TTC549 (cell line): ENCODE results near the gene CDK12.
"Not testable (repeated sequence)": the region's sequence is repeated elsewhere in the genome, so short reads cannot be mapped to it uniquely, and the experiment has no call there.

ENCODE experiments used
- FAIRE-seq: peaks from 2 replicates; lab custom pipeline; 2012; peaks lifted over from hg19 to GRCh38; lab: Jason Lieb, UNC

Gene CDK12

GRCh38 chr17:39461113-39461925 is at the start of gene CDK12:
TSS of gene CDK12 (plus strand) at chr17:39461486. CDS start at chr17:39462072, 586 bp downstream.
- FAIRE-seq: peak; percentile 84

- no peak for FAIRE-seq
Observed at GRCh38 chr17:39416141-39416540, 45.1 kb upstream of the CDK12 start.

DNA sequence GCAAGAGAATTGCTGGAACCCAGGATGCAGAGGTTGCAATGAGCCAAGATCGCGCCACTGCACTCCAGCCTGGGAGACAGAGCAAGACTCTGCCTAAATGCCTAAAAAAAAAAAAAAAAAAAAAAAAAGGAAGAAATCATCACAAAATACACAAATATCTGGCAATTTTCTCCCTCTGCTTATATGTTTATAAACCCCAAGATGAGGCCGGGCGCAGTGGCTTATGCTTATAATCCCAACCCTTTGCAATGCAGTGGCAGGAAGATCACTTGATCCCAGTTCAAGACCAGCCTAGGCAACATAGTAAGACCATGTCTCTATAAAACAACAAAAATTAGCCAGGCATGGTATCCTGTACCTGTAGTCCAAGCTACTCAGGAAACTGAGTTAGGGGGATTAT is 31.7 kb upstream of the CDK12 start:
- FAIRE-seq: no peak

- not testable (repeated sequence) for FAIRE-seq
Observed at GRCh38 chr17:39439868-39440267, 21.4 kb upstream of the CDK12 start.

- no peak for FAIRE-seq
Observed at GRCh38 chr17:39443326-39443725, 18.0 kb upstream of the CDK12 start.

GRCh38 chr17:39447561-39447960 is 13.7 kb upstream of the CDK12 start:
- FAIRE-seq: no peak

DNA sequence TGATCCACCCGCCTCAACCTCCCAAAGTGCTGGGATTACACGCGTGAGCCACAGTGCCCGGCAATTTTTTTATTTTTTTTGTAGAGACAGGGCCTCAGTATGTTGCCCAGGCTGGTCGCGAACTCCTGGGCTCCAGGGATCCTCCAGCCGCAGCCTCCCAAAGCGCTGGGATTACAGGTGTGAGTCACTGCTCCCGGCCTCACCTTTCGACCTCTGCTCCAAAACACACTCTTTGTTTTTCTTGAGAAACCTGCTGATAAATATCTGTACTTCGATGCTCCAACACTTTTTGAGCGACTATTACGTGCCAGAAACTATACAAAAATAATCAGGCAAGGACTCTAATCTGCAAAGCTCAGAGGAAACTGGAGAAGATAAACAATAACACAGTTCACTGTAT is 11.2 kb upstream of the CDK12 start:
- no peak for FAIRE-seq

GRCh38 chr17:39450847-39451581 is 10.3 kb upstream of the CDK12 start, which contains the start of gene MED1:
TSS of gene MED1 (minus strand) at chr17:39451263. CDS start at chr17:39451062, 201 bp downstream.
- peak; percentile 48 for FAIRE-seq

- FAIRE-seq: no peak
Observed at GRCh38 chr17:39455919-39456318, 5.4 kb upstream of the CDK12 start.

DNA sequence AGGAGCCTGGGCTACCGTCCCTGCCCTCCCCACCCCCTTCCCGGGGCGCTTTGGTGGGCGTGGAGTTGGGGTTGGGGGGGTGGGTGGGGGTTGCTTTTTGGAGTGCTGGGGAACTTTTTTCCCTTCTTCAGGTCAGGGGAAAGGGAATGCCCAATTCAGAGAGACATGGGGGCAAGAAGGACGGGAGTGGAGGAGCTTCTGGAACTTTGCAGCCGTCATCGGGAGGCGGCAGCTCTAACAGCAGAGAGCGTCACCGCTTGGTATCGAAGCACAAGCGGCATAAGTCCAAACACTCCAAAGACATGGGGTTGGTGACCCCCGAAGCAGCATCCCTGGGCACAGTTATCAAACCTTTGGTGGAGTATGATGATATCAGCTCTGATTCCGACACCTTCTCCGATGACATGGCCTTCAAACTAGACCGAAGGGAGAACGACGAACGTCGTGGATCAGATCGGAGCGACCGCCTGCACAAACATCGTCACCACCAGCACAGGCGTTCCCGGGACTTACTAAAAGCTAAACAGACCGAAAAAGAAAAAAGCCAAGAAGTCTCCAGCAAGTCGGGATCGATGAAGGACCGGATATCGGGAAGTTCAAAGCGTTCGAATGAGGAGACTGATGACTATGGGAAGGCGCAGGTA is 762 bp downstream of the CDK12 start:
- no peak for FAIRE-seq

- FAIRE-seq: no peak
Observed at GRCh38 chr17:39462631-39463375, 1.5 kb downstream of the CDK12 start.

DNA sequence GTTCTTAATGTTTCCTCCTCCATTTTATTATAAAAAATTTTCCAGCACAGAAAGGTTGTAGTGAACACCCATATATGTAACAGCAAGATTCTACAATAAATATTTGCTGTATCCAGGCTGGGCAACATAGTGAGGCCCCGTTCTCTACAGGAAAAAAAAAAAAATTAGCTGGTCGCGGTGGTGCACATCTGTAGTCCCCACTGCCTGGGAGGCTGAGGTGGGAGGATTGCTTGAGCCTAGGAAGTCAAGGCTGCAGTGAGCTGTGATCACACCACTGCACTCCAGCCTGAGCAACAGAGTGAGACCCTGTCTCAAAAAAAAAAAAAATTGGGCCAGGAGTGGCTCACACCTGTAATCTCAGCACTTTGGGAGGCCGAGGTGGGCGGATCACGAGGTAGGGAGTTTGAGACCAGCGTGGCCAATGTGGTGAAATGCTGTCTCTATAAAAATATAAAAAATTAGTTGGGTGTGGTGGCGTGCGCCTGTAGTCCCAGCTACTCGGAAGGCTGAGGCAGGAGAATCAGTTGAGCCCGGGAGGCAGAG is 3.4 kb downstream of the CDK12 start:
- FAIRE-seq: not testable (repeated sequence)

DNA sequence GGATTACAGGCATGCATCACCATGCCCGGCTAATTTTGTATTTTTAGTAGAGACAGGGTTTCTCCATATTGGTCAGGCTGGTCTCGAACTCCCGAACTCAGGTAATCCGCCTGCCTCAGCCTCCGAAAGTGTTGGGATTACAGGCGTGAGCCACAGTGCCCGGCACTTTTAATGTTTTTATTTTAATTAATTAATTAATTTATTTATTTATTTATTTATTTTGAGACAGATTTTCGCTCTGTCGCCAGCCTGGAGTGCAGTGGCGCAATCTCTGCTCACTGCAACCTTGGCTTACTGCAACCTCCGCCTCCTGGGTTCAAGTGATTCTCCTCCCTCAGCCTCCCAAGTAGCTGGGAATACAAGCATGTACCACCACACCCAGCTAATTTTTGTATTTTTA is 7.3 kb downstream of the CDK12 start:
- FAIRE-seq: not testable (repeated sequence)

- FAIRE-seq: no peak
Observed at GRCh38 chr17:39473310-39473709, 12.0 kb downstream of the CDK12 start.

DNA sequence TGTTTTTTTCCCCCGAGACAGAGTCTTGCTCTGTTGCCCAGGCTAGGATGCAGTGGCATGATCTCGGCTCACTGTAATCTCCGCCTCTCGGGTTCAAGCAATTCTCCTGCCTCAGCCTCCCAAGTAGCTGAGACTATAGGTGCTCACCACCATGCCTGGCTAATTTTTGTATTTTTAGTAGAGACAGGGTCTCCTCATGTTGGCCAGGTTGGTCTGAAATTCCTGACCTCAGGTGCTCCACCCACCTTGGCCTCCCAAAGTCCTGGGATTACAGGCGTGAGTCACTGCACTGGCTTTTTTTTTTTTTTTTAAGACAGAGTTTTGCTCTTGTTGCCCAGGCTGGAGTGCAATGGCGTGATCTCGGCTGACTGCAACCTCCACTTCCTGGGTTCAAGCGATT is 18.3 kb downstream of the CDK12 start:
- not testable (repeated sequence) for FAIRE-seq

- no peak for FAIRE-seq
Observed at GRCh38 chr17:39483506-39483905, 22.2 kb downstream of the CDK12 start.

DNA sequence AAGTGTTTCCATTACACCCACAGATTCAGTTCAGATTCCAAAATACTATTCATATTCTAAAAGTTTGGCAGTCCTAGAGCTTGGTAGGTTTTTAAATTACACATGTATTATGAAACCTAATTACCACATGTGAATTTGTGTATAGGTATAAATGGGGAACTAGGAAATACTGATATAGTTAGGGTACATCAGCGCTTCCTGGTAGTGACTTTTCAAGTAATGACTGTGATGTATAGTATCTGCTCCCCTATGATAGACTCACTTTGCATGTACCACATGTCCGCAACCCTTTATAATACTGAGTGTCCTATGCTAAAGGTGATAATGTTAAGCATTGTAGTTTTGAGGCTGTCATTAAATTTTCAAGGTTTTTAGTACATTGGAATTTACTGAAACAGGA is 22.9 kb downstream of the CDK12 start:
- FAIRE-seq: no peak

- no peak for FAIRE-seq
Observed at GRCh38 chr17:39485555-39485954, 24.3 kb downstream of the CDK12 start.

DNA sequence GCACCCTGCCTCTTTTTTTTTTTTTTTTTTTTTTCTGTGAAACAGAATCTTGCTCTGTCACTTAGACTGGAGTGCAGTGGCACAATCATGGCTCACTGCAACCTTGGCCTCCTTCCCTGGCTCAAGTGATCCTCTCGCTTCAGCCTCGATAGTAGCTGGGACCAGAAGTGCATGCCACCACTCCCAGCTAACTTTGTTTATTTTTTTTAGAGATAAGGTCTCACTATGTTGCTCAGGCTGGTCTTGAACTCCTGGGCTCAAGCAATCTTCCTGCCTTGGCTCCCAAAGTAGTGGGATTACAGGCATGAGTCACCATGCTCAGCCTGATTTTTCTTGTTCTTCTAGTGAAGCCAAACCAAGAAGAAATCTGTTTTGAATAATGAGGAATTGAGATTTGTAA is 25.0 kb downstream of the CDK12 start:
- no peak for FAIRE-seq

GRCh38 chr17:39487490-39487889 is 26.2 kb downstream of the CDK12 start:
- FAIRE-seq: not testable (repeated sequence)

- no peak for FAIRE-seq
Observed at GRCh38 chr17:39487946-39488345, 26.7 kb downstream of the CDK12 start.

- FAIRE-seq: not testable (repeated sequence)
Observed at GRCh38 chr17:39496921-39497320, 35.6 kb downstream of the CDK12 start.
